Measurements from ENCODE around the gene SPOCK3.

The SPOCK3 gene

GRCh38 chr4:167171928-167172327, 62.4 kb downstream of the SPOCK3 start:
- DNase-seq = no peak

- no peak for DNase-seq
These were observed 65.7 kb downstream of the SPOCK3 start for GRCh38 chr4:167168611-167169010.

GRCh38 chr4:167150587-167150986, 83.7 kb downstream of the SPOCK3 start:
- no peak for DNase-seq

GRCh38 chr4:167144605-167145004, 89.7 kb downstream of the SPOCK3 start:
- DNase-seq = no peak

GRCh38 chr4:167143018-167143417, 91.3 kb downstream of the SPOCK3 start:
- DNase-seq = no peak

- DNase-seq = no peak
These were observed 98.0 kb downstream of the SPOCK3 start for GRCh38 chr4:167136270-167136669.

- no peak for DNase-seq
These were observed 105.1 kb downstream of the SPOCK3 start for GRCh38 chr4:167129146-167129545.

- DNase-seq = no peak
These were observed 114.9 kb downstream of the SPOCK3 start for GRCh38 chr4:167119392-167119791.

GRCh38 chr4:167117273-167117672, 117.0 kb downstream of the SPOCK3 start:
- DNase-seq = no peak

GRCh38 chr4:167114416-167114971, 119.8 kb downstream of the SPOCK3 start:
- no peak for DNase-seq

- no peak for DNase-seq
These were observed 122.7 kb downstream of the SPOCK3 start for GRCh38 chr4:167111622-167112021.

GRCh38 chr4:167111092-167111491, 123.2 kb downstream of the SPOCK3 start:
- no peak for DNase-seq

- DNase-seq = no peak
These were observed 124.4 kb downstream of the SPOCK3 start for GRCh38 chr4:167109859-167110258.

- DNase-seq = no peak
These were observed 128.4 kb downstream of the SPOCK3 start for GRCh38 chr4:167105857-167106256.

- no peak for DNase-seq
These were observed 131.8 kb downstream of the SPOCK3 start for GRCh38 chr4:167102475-167102874.

GRCh38 chr4:167101035-167101434, 133.3 kb downstream of the SPOCK3 start:
- no peak for DNase-seq

- no peak for DNase-seq
These were observed 134.2 kb downstream of the SPOCK3 start for GRCh38 chr4:167100120-167100519.

GRCh38 chr4:167088115-167088514, 146.2 kb downstream of the SPOCK3 start:
- DNase-seq = no peak

- no peak for DNase-seq
These were observed 150.0 kb downstream of the SPOCK3 start for GRCh38 chr4:167084321-167084720.

- DNase-seq = no peak
These were observed 154.5 kb downstream of the SPOCK3 start for GRCh38 chr4:167079762-167080161.

GRCh38 chr4:167052631-167053091, 181.6 kb downstream of the SPOCK3 start:
- DNase-seq = no peak

- no peak for DNase-seq
These were observed 185.0 kb downstream of the SPOCK3 start for GRCh38 chr4:167049257-167049656.

GRCh38 chr4:167041524-167041923, 192.8 kb downstream of the SPOCK3 start:
- DNase-seq = no peak

GRCh38 chr4:167035390-167035789, 198.9 kb downstream of the SPOCK3 start:
- no peak for DNase-seq

- no peak for DNase-seq
These were observed 199.3 kb downstream of the SPOCK3 start for GRCh38 chr4:167034983-167035382.

GRCh38 chr4:167032871-167033270, 201.4 kb downstream of the SPOCK3 start:
- DNase-seq = no peak
